H1 (cell line): ENCODE data around the gene VPS18. TPM values are rescaled to one million over a fixed set of nuclear protein-coding genes. Genes with fewer than 3 reads are reported as not detected.
A peak's percentile ranks its signal among the peaks of the same experiment; 100 is the strongest.

Experiments used
- CTCF ChIA-PET: fragments of 300-600 bp; sonication (Branson Sonifier 250); formaldehyde crosslinking; loops from one replicate; lab custom pipeline; 2021; ENCODE audit not compliant: partially characterized antibody; lab: Charles Lee
- POLR2A ChIA-PET: fragments of 300-600 bp; sonication (Branson Sonifier 250); formaldehyde crosslinking; loops from one replicate; lab custom pipeline; 2021; ENCODE audit warnings: inconsistent platforms; ENCODE audit not compliant: partially characterized antibody; lab: Charles Lee
- DNase-seq, 2 experiments: peaks; one replicate each; pipeline versions ENCODE4 v3.0.0 to v3.0.0-alpha.2; 2010 to 2022; ENCODE audit warnings: low spot score in 2 of 2, low read depth in 1 of 2, mixed read lengths in 1 of 2
- FAIRE-seq: peaks from 2 replicates; lab custom pipeline; 2011; peaks lifted over from hg19 to GRCh38; lab: Jason Lieb, UNC
- H2AFZ ChIP-seq: 2 replicates; pipeline ENCODE4 v1.8.1; 2012; ENCODE audit warnings: low read length, inconsistent platforms
- H2AK5ac ChIP-seq: 2 replicates; pipeline ENCODE4 v1.6.1; 2013; ENCODE audit warnings: low read depth, low read length
- H2BK120ac ChIP-seq: replicated peaks from 2 replicates; pipeline ENCODE3; 2013; ENCODE audit warnings: low read depth, low read length, inconsistent platforms
- H2BK12ac ChIP-seq: 2 replicates; pipeline ENCODE4 v1.6.1; 2013; ENCODE audit warnings: low read depth, low read length
- H2BK15ac ChIP-seq: 2 replicates; pipeline ENCODE4 v1.6.1; 2013; ENCODE audit warnings: low read length
- H2BK20ac ChIP-seq: 2 replicates; pipeline ENCODE4 v1.6.1; 2013; ENCODE audit warnings: low read length
- H2BK5ac ChIP-seq: 2 replicates; pipeline ENCODE4 v1.6.1; 2013; ENCODE audit warnings: low read depth, low read length
- H3K14ac ChIP-seq: 2 replicates; pipeline ENCODE4 v1.6.1; 2013; ENCODE audit warnings: inconsistent platforms; ENCODE audit not compliant: insufficient read length
- H3K18ac ChIP-seq: 2 replicates; pipeline ENCODE4 v1.6.1; 2013; ENCODE audit warnings: low read length; ENCODE audit errors: extremely low read depth
- H3K23ac ChIP-seq: 2 replicates; pipeline ENCODE4 v1.6.1; 2013; ENCODE audit warnings: inconsistent platforms; ENCODE audit not compliant: insufficient read length
- H3K23me2 ChIP-seq: 2 replicates; pipeline ENCODE4 v1.6.1; 2013; ENCODE audit warnings: low read depth, low read length
- H3K27ac ChIP-seq: 2 replicates; pipeline ENCODE4 v1.6.1; 2011; ENCODE audit warnings: low read depth, low read length, inconsistent platforms
- H3K27me3 ChIP-seq, 4 experiments: replicated peaks in 1 of 4; 1 replicate in 1 of 4; 2 replicates in 3 of 4; pipeline versions ENCODE4 v1.6.1 to v1.8.1; 2011 to 2013; ENCODE audit warnings: low read length in 3 of 4, mild to moderate bottlenecking in 3 of 4, inconsistent platforms in 2 of 4, mixed read lengths in 2 of 4, moderate library complexity in 1 of 4; ENCODE audit not compliant: control insufficient read depth in 3 of 4, insufficient read depth in 3 of 4; ENCODE audit errors: extremely low read depth in 1 of 4
- H3K36me3 ChIP-seq, 4 experiments: 2 replicates each; pipeline versions ENCODE4 v1.6.1 to v1.8.1; 2011 to 2013; ENCODE audit warnings: mild to moderate bottlenecking in 4 of 4, low read length in 3 of 4, moderate library complexity in 2 of 4, control low read depth in 1 of 4, inconsistent platforms in 1 of 4; ENCODE audit not compliant: insufficient read depth in 4 of 4, control insufficient read depth in 2 of 4
- H3K4ac ChIP-seq: replicated peaks from 2 replicates; pipeline ENCODE3; 2013; ENCODE audit warnings: low read length, low read depth, mixed read lengths, inconsistent platforms; ENCODE audit not compliant: insufficient read length
- H3K4me1 ChIP-seq, 4 experiments: replicated peaks in 1 of 4; 1 replicate in 1 of 4; 2 replicates in 3 of 4; pipeline versions ENCODE4 v1.6.1 to v1.8.1; 2011 to 2013; ENCODE audit warnings: low read length in 3 of 4, inconsistent platforms in 2 of 4, mixed read lengths in 1 of 4; ENCODE audit not compliant: insufficient read depth in 4 of 4, control insufficient read depth in 3 of 4
- H3K4me2 ChIP-seq, 2 experiments: 2 replicates each; pipeline versions ENCODE4 v1.6.1 to v1.8.1; 2011 to 2013; ENCODE audit warnings: low read depth in 2 of 2, low read length in 2 of 2, control low read depth in 1 of 2, inconsistent platforms in 1 of 2, mild to moderate bottlenecking in 1 of 2; ENCODE audit not compliant: insufficient read depth in 1 of 2
- H3K4me3 ChIP-seq, 4 experiments: fragments of 200-600, 300-600 bp in 1 of 4; sonication (generic), shearing (Covaris generic), sonication (Bioruptor Twin) in 1 of 4; 2 replicates each; pipeline versions ENCODE4 v1.5.1 to v1.8.1; 2011 to 2016; ENCODE audit warnings: low read length in 4 of 4, low read depth in 3 of 4, control low read depth in 2 of 4, inconsistent platforms in 2 of 4, mild to moderate bottlenecking in 2 of 4, mixed read lengths in 1 of 4, moderate library complexity in 1 of 4; ENCODE audit not compliant: insufficient read depth in 2 of 4; ENCODE audit errors: extremely low read depth in 1 of 4
- H3K56ac ChIP-seq: replicated peaks from 2 replicates; pipeline ENCODE3; 2013; ENCODE audit warnings: low read depth, mild to moderate bottlenecking, mixed read lengths, low read length, inconsistent platforms; ENCODE audit not compliant: insufficient read length
- H3K79me1 ChIP-seq: 2 replicates; pipeline ENCODE4 v1.6.1; 2013; ENCODE audit warnings: low read depth, low read length, control low read depth
- H3K79me2 ChIP-seq, 2 experiments: 2 replicates each; pipeline versions ENCODE4 v1.6.1 to v1.8.1; 2012 to 2013; ENCODE audit warnings: low read length in 2 of 2, mild to moderate bottlenecking in 2 of 2, inconsistent platforms in 1 of 2; ENCODE audit not compliant: insufficient read depth in 2 of 2, control insufficient read depth in 1 of 2
- H3K9ac ChIP-seq, 4 experiments: replicated peaks in 1 of 4; 1 replicate in 1 of 4; 2 replicates in 3 of 4; pipeline versions ENCODE4 v1.6.1 to v1.8.1; 2011 to 2013; ENCODE audit warnings: low read depth in 3 of 4, low read length in 3 of 4, control low read depth in 2 of 4, mild to moderate bottlenecking in 2 of 4, moderate library complexity in 2 of 4, inconsistent platforms in 1 of 4; ENCODE audit errors: extremely low read depth in 1 of 4
- H3K9me3 ChIP-seq, 2 experiments: 2 replicates each; pipeline versions ENCODE4 v1.6.1 to v1.8.1; 2012 to 2013; ENCODE audit warnings: mild to moderate bottlenecking in 2 of 2, moderate library complexity in 2 of 2, control low read depth in 1 of 2, inconsistent platforms in 1 of 2, low read depth in 1 of 2, low read length in 1 of 2, mixed read lengths in 1 of 2; ENCODE audit not compliant: insufficient read depth in 2 of 2
- H4K20me1 ChIP-seq, 2 experiments: replicated peaks in 1 of 2; 2 replicates each; pipeline versions ENCODE3 to v1.8.1; 2011 to 2013; ENCODE audit warnings: inconsistent platforms in 2 of 2, low read length in 2 of 2, mild to moderate bottlenecking in 1 of 2; ENCODE audit not compliant: insufficient read depth in 2 of 2, control insufficient read depth in 1 of 2
- H4K5ac ChIP-seq: 2 replicates; pipeline ENCODE4 v1.6.1; 2013; ENCODE audit warnings: low read length, low read depth, mixed read lengths, inconsistent platforms; ENCODE audit not compliant: insufficient read length
- H4K8ac ChIP-seq: 2 replicates; pipeline ENCODE4 v1.8.0; 2013; ENCODE audit warnings: mild to moderate bottlenecking, moderate library complexity, low read length, inconsistent platforms; ENCODE audit not compliant: insufficient read depth; ENCODE audit errors: extremely low read depth
- H4K91ac ChIP-seq: replicated peaks from 2 replicates; pipeline ENCODE3; 2013; ENCODE audit warnings: low read length, mixed read lengths, inconsistent platforms; ENCODE audit not compliant: insufficient read length
- HDAC2 ChIP-seq, 2 experiments: fragments of 300-600 bp in 1 of 2; sonication (generic) in 1 of 2; IDR thresholded peaks; 2 replicates each; pipeline ENCODE4 v1.6.1; 2011 to 2012; ENCODE audit warnings: low read depth in 2 of 2, low read length in 2 of 2, mild to moderate bottlenecking in 2 of 2, moderate library complexity in 2 of 2, borderline replicate concordance in 1 of 2, inconsistent platforms in 1 of 2
- KDM4A ChIP-seq: IDR thresholded peaks from one replicate; pipeline ENCODE4 v1.7.1; 2012; ENCODE audit warnings: low read depth, mild to moderate bottlenecking, moderate library complexity, low read length, inconsistent platforms; ENCODE audit not compliant: severe bottlenecking
- MAX ChIP-seq: IDR thresholded peaks from 2 replicates; pipeline ENCODE4 v1.6.1; 2012; ENCODE audit warnings: inconsistent platforms
- NANOG ChIP-seq: IDR thresholded peaks from 2 replicates; pipeline ENCODE4 v1.6.1; 2011; ENCODE audit warnings: low read length, low read depth, mild to moderate bottlenecking, inconsistent platforms; ENCODE audit not compliant: insufficient read depth, poor library complexity, severe bottlenecking
- POLR2A ChIP-seq, 2 experiments: IDR thresholded peaks; 1 replicate in 1 of 2; 2 replicates in 1 of 2; pipeline ENCODE4 v1.6.1; 2011; ENCODE audit warnings: low read depth in 2 of 2, low read length in 2 of 2, mild to moderate bottlenecking in 2 of 2; ENCODE audit errors: control extremely low read depth in 1 of 2
- RAD21 ChIP-seq, 2 experiments: IDR thresholded peaks in 1 of 2; conservative IDR thresholded peaks in 1 of 2; 2 replicates each; pipeline ENCODE4 v1.6.1; 2011; ENCODE audit warnings: low read depth in 2 of 2, low read length in 2 of 2, improper control_type of control experiment in 1 of 2, inconsistent platforms in 1 of 2, mild to moderate bottlenecking in 1 of 2, moderate library complexity in 1 of 2
- SIN3A ChIP-seq, 2 experiments: IDR thresholded peaks in 1 of 2; conservative IDR thresholded peaks in 1 of 2; 2 replicates each; pipeline ENCODE4 v1.6.1; 2011 to 2012; ENCODE audit warnings: low read length in 2 of 2, improper control_type of control experiment in 1 of 2, low read depth in 1 of 2, mild to moderate bottlenecking in 1 of 2
- SP1 ChIP-seq: IDR thresholded peaks from 2 replicates; pipeline ENCODE4 v1.6.1; 2011; ENCODE audit warnings: low read depth, low read length
- SP4 ChIP-seq: IDR thresholded peaks from 2 replicates; pipeline ENCODE4 v1.6.1; 2012; ENCODE audit warnings: low read length, inconsistent platforms
- TCF12 ChIP-seq: IDR thresholded peaks from 2 replicates; pipeline ENCODE4 v1.6.1; 2011; ENCODE audit warnings: low read depth, mild to moderate bottlenecking, low read length
- WGBS, 2 experiments: shearing (Covaris generic) in 1 of 2; methylation state at CpG; one replicate each; pipeline versions ENCODE4 v1.1.6 to v1.1.7; 2013 to 2015; ENCODE audit warnings: low lambda C conversion rate in 2 of 2, mixed read lengths in 2 of 2, inconsistent platforms in 1 of 2, low coverage in 1 of 2, missing lambda C conversion rate in 1 of 2; ENCODE audit not compliant: insufficient replicate concordance in 2 of 2, insufficient coverage in 1 of 2, insufficient read length in 1 of 2; ENCODE audit errors: extremely low coverage in 1 of 2, missing lambda C conversion rate in 1 of 2; 5-methylcytosine and 5-hydroxymethylcytosine counted together
- polyA plus RNA-seq, 7 experiments: library from polyadenylated mRNA; depleted of rRNA in 3 of 7; stranded (reverse) in 5 of 7; unstranded in 2 of 7; fragments of >200 nt in 5 of 7; fragments of 200-250 nt in 2 of 7; gene quantifications; 1 replicate in 5 of 7; 2 replicates in 1 of 7; 4 replicates in 1 of 7; pipeline versions ENCODE4 v1.2.1 to v1.2.3, GENCODE V29; 2011 to 2013; ENCODE audit warnings: missing spikeins in 2 of 7, mixed read lengths in 2 of 7
- total RNA-seq: library from RNA; stranded (reverse); fragmentation: NEBNext Ultra II Directional; extraction: Animal tissue kit (Norgen Biotek cat#: 25700); gene quantifications from 2 replicates; pipeline ENCODE4 v1.2.1, GENCODE V29; 2021

The VPS18 gene
- total and polyA plus RNA-seq, 2 of the 8 experiments (the other 6 are each of a cell fraction or from before 2014, with no cell fraction given), result 28.9 to 32.7 TPM

GRCh38 chr15:40909662-40910630 lies 15.7 kb downstream of the VPS18 start:
- Histone ChIP-seq H3K56ac (no peak overlapping the region), H3K79me1 (no peaks in the 10 kb centered on the region), H3K9me3 (no peaks in the 10 kb centered on the region), H2BK120ac (no peak overlapping the region), H2BK5ac (no peak overlapping the region), H3K4me1 (peaks cover 0 to 28% (median 19%) of the 10 kb centered on the region in 4 experiments; a peak in 6 of 7 replicates), H3K36me3 (peaks cover 0 to 1% (median 0%) of the 10 kb centered on the region in 4 experiments; a peak in 1 of 8 replicates), H3K23ac (no peak overlapping the region), H3K27me3 (no peaks in the 10 kb centered on the region; a peak in 1 of 7 replicates), H3K4me3 (no peak overlapping the region), H2BK20ac (no peak overlapping the region), H3K9ac (no peak overlapping the region), H3K4ac (no peak overlapping the region), H4K91ac (no peak overlapping the region), H3K27ac (no peak overlapping the region), H4K20me1 (peaks cover 2 to 6% of the 10 kb centered on the region in 2 experiments), H4K5ac (no peak overlapping the region), H2BK12ac (0 out of 2 replicates have a peak overlapping the region, but pooled peaks have one; percentile 27), H3K18ac (0 out of 2 replicates have a peak overlapping the region, but pooled peaks have one; percentile 40), H3K23me2 (peaks cover 10% of the 10 kb centered on the region; the same call in 1 of the 2 replicates), H2BK15ac (no peak overlapping the region), H2AFZ (no peak overlapping the region), H3K14ac (no peak overlapping the region), H3K4me2 (no peak overlapping the region), H3K79me2 (no peaks in the 10 kb centered on the region), H2AK5ac (no peak overlapping the region; the same call in 1 of the 2 replicates), H4K8ac (no peak overlapping the region)
- no peak for DNase-seq
- ChIA-PET CTCF (interaction anchor here (0.6 to 20.6 kb wide), 10 partner anchors 16 to 1176 kb away, joined by 3 to 619 read pairs (median 15); partner anchors contain the start of genes DLL4 and VPS18), POLR2A (interaction anchor here (0.7 to 11.5 kb wide), 8 partner anchors 9 to 202 kb away, joined by 3 to 209 read pairs (median 4); partner anchors contain the start of genes CHAC1 and DLL4)
- 91% methylated on average over 16 of the region's 17 CpGs; no CpG with 5 or more reads in 1 of the 2 experiments for WGBS, 2 experiments
- no peak for FAIRE-seq
- no peak for TF ChIP-seq KDM4A
- TF ChIP-seq MAX, result no peak
- TF ChIP-seq POLR2A (IDR thresholded peaks at IDR 0.05; ENCODE audit: control extremely low read depth in 1 of 2, low read depth in 2 of 2, low read length in 2 of 2), result no peak
- TF ChIP-seq HDAC2 (IDR thresholded peaks at IDR 0.05; ENCODE audit: borderline replicate concordance in 1 of 2, low read depth in 2 of 2, low read length in 2 of 2), result no peak
- no peak for TF ChIP-seq SP4
- TF ChIP-seq TCF12, result no peak
- no peak for TF ChIP-seq SP1
- no peak for TF ChIP-seq RAD21 (IDR thresholded peaks at IDR 0.05 in 1 of 2, conservative IDR thresholded peaks at IDR 0.05 in 1 of 2; ENCODE audit: low read depth in 2 of 2, low read length in 2 of 2)
- TF ChIP-seq NANOG, result no peak
- no peak for TF ChIP-seq SIN3A (conservative IDR thresholded peaks at IDR 0.05 in 1 of 2, IDR thresholded peaks at IDR 0.05 in 1 of 2; ENCODE audit: low read depth in 1 of 2, low read length in 2 of 2)
